ENCODE data around the gene GNG7.
"Not testable (repeated sequence)": the region's sequence is repeated elsewhere in the genome, so short reads cannot be mapped to it uniquely, and the experiment has no call there.

Gene GNG7

DNA sequence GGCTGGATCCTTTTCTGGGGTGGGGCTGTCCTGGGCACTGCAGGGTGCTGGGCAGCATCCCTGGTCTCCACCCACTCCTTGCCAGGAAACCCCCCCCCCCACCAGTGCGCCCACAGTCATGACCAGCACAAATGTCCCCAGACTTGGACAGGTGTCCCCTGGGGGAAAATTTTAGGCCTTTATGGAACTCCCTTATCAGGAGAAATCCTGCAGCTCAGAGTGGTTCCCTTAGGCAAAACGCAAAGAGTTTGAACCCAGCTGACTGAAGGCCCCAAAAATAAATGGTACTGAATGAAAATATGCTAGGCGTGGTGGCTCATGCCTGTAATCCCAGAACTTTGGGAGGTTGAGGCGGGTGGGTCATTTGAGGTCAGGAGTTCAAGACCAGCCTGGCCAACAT is 174.8 kb downstream of the GNG7 start:
- Histone ChIP-seq H3K36me3 (ENCODE audit: insufficient read depth, low read length) (no peaks in the 10 kb centered on the region), H3K27ac (no peak overlapping the region), H3K9ac (ENCODE audit: insufficient read length) (no peak overlapping the region), H3K9me3 (ENCODE audit: low read depth, low read length) (no peaks in the 10 kb centered on the region), H3K4me3 (no peak overlapping the region)
- no peak for TF ChIP-seq POLR2AphosphoS5 (IDR thresholded peaks at IDR 0.05; ENCODE audit: borderline replicate concordance, low read depth, low read length)
- no peak for TF ChIP-seq EZH2 (IDR thresholded peaks at IDR 0.05)
- no peak for TF ChIP-seq FOXP2 (optimal IDR thresholded peaks at IDR 0.05; ENCODE audit: control extremely low read depth, extremely low read length, insufficient read depth)
- DNase-seq (ENCODE audit: low read depth, low spot score) = no peak

GRCh38 chr19:2527171-2527570 is 175.3 kb downstream of the GNG7 start:
- H3K9me3 ChIP-seq (ENCODE audit: low read depth, low read length) = no peaks in the 10 kb centered on the region
- H3K27ac ChIP-seq = no peak overlapping the region
- TF ChIP-seq FOXP2 (optimal IDR thresholded peaks at IDR 0.05; ENCODE audit: control extremely low read depth, extremely low read length, insufficient read depth) = no peak
- no peak for TF ChIP-seq POLR2AphosphoS5 (IDR thresholded peaks at IDR 0.05; ENCODE audit: borderline replicate concordance, low read depth, low read length)
- TF ChIP-seq EZH2 (IDR thresholded peaks at IDR 0.05) = no peak
- no peak for DNase-seq (ENCODE audit: low read depth, low spot score)
- no peak overlapping the region for H3K4me3 ChIP-seq
- no peaks in the 10 kb centered on the region for H3K36me3 ChIP-seq (ENCODE audit: insufficient read depth, low read length)
- H3K9ac ChIP-seq (ENCODE audit: insufficient read length) = no peak overlapping the region

- no peak overlapping the region for H3K27ac ChIP-seq
These were observed 177.4 kb downstream of the GNG7 start for GRCh38 chr19:2524840-2525723.

GRCh38 chr19:2524361-2524839 is 178.1 kb downstream of the GNG7 start:
- H3K4me3 ChIP-seq = no peak overlapping the region
- no peak overlapping the region for H3K27ac ChIP-seq
- DNase-seq (ENCODE audit: low read depth, low spot score) = no peak
- TF ChIP-seq EZH2 (IDR thresholded peaks at IDR 0.05) (no peak), POLR2AphosphoS5 (IDR thresholded peaks at IDR 0.05; ENCODE audit: borderline replicate concordance, low read depth, low read length) (no peak), FOXP2 (optimal IDR thresholded peaks at IDR 0.05; ENCODE audit: control extremely low read depth, extremely low read length, insufficient read depth) (no peak)
- H3K9me3 ChIP-seq (ENCODE audit: low read depth, low read length) = no peaks in the 10 kb centered on the region
- no peak overlapping the region for H3K9ac ChIP-seq (ENCODE audit: insufficient read length)
- no peaks in the 10 kb centered on the region for H3K36me3 ChIP-seq (ENCODE audit: insufficient read depth, low read length)

More at GRCh38 chr19:2524840-2525723, 177.4 kb downstream of the GNG7 start:
- no peak for TF ChIP-seq FOXP2 (optimal IDR thresholded peaks at IDR 0.05; ENCODE audit: control extremely low read depth, extremely low read length, insufficient read depth)
- TF ChIP-seq POLR2AphosphoS5 (IDR thresholded peaks at IDR 0.05; ENCODE audit: borderline replicate concordance, low read depth, low read length) = no peak
- no peak for TF ChIP-seq EZH2 (IDR thresholded peaks at IDR 0.05)
- Histone ChIP-seq H3K4me3 (no peak overlapping the region), H3K9ac (ENCODE audit: insufficient read length) (no peak overlapping the region), H3K9me3 (ENCODE audit: low read depth, low read length) (no peaks in the 10 kb centered on the region), H3K36me3 (ENCODE audit: insufficient read depth, low read length) (no peaks in the 10 kb centered on the region)
- DNase-seq (ENCODE audit: low read depth, low spot score) = no peak

- H3K36me3 ChIP-seq (ENCODE audit: insufficient read depth, low read length) = no peaks in the 10 kb centered on the region
- no peak for DNase-seq (ENCODE audit: low read depth, low spot score)
- TF ChIP-seq EZH2 (IDR thresholded peaks at IDR 0.05) = no peak
- no peak for TF ChIP-seq POLR2AphosphoS5 (IDR thresholded peaks at IDR 0.05; ENCODE audit: borderline replicate concordance, low read depth, low read length)
- TF ChIP-seq FOXP2 (optimal IDR thresholded peaks at IDR 0.05; ENCODE audit: control extremely low read depth, extremely low read length, insufficient read depth) = no peak
- no peak overlapping the region for H3K9ac ChIP-seq (ENCODE audit: insufficient read length)
- H3K27ac ChIP-seq = no peak overlapping the region
- no peaks in the 10 kb centered on the region for H3K9me3 ChIP-seq (ENCODE audit: low read depth, low read length)
- no peak overlapping the region for H3K4me3 ChIP-seq
These were observed 178.7 kb downstream of the GNG7 start for GRCh38 chr19:2523630-2524311.

DNA sequence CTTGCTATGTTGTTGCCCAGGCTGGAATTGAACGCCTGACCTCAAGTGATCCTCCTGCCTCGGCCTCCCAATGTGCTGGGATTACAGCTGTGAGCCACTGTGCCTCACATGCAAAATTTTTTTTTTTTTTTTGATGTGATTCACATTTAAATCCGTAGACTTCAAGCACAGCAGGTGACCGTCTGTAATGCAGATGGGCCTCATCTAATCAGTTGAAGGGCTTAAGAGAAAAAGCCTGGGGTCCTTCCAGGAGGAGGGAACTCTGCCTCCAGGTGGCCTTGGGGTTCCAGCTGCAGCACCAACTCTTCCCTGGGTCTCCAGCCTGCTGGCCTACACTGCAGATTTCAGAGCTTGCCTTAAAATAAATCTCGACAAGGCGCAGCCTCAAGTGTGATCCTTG is 183.0 kb downstream of the GNG7 start:
- TF ChIP-seq FOXP2 (optimal IDR thresholded peaks at IDR 0.05; ENCODE audit: control extremely low read depth, extremely low read length, insufficient read depth) (no peak), EZH2 (IDR thresholded peaks at IDR 0.05) (no peak), POLR2AphosphoS5 (IDR thresholded peaks at IDR 0.05; ENCODE audit: borderline replicate concordance, low read depth, low read length) (no peak)
- H3K9ac ChIP-seq (ENCODE audit: insufficient read length) = no peak overlapping the region
- H3K9me3 ChIP-seq (ENCODE audit: low read depth, low read length) = no peaks in the 10 kb centered on the region
- no peaks in the 10 kb centered on the region for H3K36me3 ChIP-seq (ENCODE audit: insufficient read depth, low read length)
- no peak overlapping the region for H3K27ac ChIP-seq
- H3K4me3 ChIP-seq = no peak overlapping the region
- DNase-seq (ENCODE audit: low read depth, low spot score) = no peak

DNA sequence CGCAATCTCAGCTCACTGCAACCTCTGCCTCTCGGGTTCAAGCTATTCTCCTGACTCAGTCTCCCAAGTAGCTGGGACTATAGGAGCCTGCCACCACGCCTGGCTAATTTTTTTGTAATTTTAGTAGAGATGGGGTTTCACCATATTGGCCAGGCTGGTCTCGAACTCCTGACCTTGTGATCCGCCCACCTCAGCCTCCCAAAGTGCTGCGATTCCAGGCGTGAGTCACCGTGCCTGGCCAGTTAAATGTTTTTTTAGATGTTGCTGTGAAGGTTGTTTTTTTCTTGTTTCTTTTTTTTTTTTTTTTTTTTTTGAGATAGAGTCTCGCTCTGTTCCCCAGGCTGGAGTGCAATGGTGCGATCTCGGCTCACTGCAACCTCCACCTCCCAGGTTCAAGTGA is 183.6 kb downstream of the GNG7 start:
- not testable (repeated sequence) for H3K36me3 ChIP-seq (ENCODE audit: insufficient read depth, low read length); H3K27ac ChIP-seq; DNase-seq (ENCODE audit: low read depth, low spot score); H3K9ac ChIP-seq (ENCODE audit: insufficient read length); H3K9me3 ChIP-seq (ENCODE audit: low read depth, low read length); H3K4me3 ChIP-seq

DNA sequence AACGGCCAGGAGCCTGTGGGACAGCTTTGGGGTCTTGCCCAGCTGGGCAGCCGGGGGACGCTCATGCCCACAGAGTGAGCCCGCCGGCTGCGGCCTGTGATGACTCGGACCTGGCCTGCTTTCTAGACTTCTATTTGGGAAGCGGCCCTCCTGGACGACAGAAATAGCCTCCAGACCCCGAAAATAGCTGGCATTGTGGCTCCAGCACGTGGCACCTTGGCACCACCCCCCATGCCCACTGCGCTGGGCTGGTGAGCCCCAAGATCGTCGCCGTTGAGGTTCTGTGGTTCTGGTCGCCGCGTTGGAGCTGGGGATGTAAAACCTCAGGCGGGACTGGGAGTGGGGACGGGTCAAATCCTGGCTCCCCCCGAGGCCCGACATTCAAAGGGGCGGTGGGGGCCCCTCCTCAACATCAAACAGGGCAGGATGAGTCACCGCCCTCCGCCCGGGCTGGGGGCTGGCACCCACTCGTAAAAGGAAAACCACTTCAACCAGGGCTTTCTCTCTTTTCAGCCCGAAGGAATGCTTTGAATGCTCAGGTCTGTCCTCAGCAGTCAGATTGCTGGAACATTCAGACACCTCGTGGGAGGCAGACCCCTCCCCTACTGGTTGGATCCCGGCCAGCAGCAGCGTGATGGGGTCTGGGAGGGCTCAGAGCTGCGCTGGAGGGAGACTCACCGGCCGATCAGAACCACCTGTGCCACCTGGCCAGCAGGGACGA is 184.5 kb downstream of the GNG7 start:
- H3K9ac ChIP-seq (ENCODE audit: insufficient read length) = no peak overlapping the region

More for the DNA sequence above, 184.5 kb downstream of the GNG7 start:
- TF ChIP-seq EZH2 (IDR thresholded peaks at IDR 0.05) (no peak), FOXP2 (optimal IDR thresholded peaks at IDR 0.05; ENCODE audit: control extremely low read depth, extremely low read length, insufficient read depth) (no peak)
- no peak for DNase-seq (ENCODE audit: low read depth, low spot score)
- Histone ChIP-seq H3K36me3 (ENCODE audit: insufficient read depth, low read length) (no peaks in the 10 kb centered on the region), H3K4me3 (no peak overlapping the region), H3K27ac (no peak overlapping the region), H3K9me3 (ENCODE audit: low read depth, low read length) (no peaks in the 10 kb centered on the region)
